WTC11 (cell line): ENCODE data around the gene KLHL13. TPM values are rescaled to one million over a fixed set of nuclear protein-coding genes. Genes with fewer than 3 reads are reported as not detected.

Experiments
- ATAC-seq: fragments of 200-7000 bp; cut with Tn5 transposase; 2 replicates; pipeline ENCODE4 v1.10.0; 2021; ENCODE audit warnings: mild to moderate bottlenecking, moderate library complexity
- CTCF ChIA-PET: fragments of 300-600 bp; sonication (Branson Sonifier 250); formaldehyde crosslinking; loops from one replicate; lab custom pipeline; 2021; ENCODE audit warnings: antibody characterized with exemption; lab: Charles Lee
- POLR2A ChIA-PET: fragments of 350-600 bp; sonication (Branson Sonifier 250); formaldehyde crosslinking; loops from one replicate; lab custom pipeline; 2021; ENCODE audit warnings: antibody characterized with exemption; lab: Charles Lee
- DNase-seq: peaks from one replicate; pipeline ENCODE4 v3.0.0; 2021; ENCODE audit warnings: low spot score
- H3K27ac Mint-ChIP-seq: 2 replicates; pipeline ENCODE4 v1.8.0; 2021; ENCODE audit warnings: mixed read lengths
- H3K27me3 Mint-ChIP-seq: 2 replicates; pipeline ENCODE4 v1.8.0; 2021; ENCODE audit warnings: low read depth, mild to moderate bottlenecking, moderate library complexity, mixed read lengths
- H3K36me3 Mint-ChIP-seq: 2 replicates; pipeline ENCODE4 v1.8.0; 2021; ENCODE audit warnings: mixed read lengths
- H3K4me1 Mint-ChIP-seq: 2 replicates; pipeline ENCODE4 v1.8.0; 2022; ENCODE audit warnings: mixed read lengths
- H3K4me3 Mint-ChIP-seq: 2 replicates; pipeline ENCODE4 v1.8.0; 2021; ENCODE audit warnings: mild to moderate bottlenecking, moderate library complexity, mixed read lengths
- H3K9me3 Mint-ChIP-seq: 2 replicates; pipeline ENCODE4 v1.8.0; 2021; ENCODE audit warnings: mixed read lengths
- ATF2 ChIP-seq: sonication (generic); formaldehyde crosslinking; IDR thresholded peaks from 2 replicates; pipeline ENCODE4 v1.8.1; 2022; ENCODE audit warnings: low read depth, missing genetic modification reagents, borderline replicate concordance
- ATF6 ChIP-seq: sonication (generic); formaldehyde crosslinking; IDR thresholded peaks from 2 replicates; pipeline ENCODE4 v1.8.1; 2023; ENCODE audit warnings: mild to moderate bottlenecking, missing genetic modification reagents
- CTCF ChIP-seq: fragments of 200-600 bp; IDR thresholded peaks from 2 replicates; pipeline ENCODE4 v1.8.0; 2022; ENCODE audit warnings: antibody characterized with exemption
- EMX1 ChIP-seq: fragments of 250-450 bp; sonication (Bioruptor Pico); IDR thresholded peaks from 2 replicates; pipeline ENCODE4 v1.8.0; 2021; ENCODE audit warnings: mild to moderate bottlenecking
- ETV6 ChIP-seq: sonication (generic); formaldehyde crosslinking; IDR thresholded peaks from 2 replicates; pipeline ENCODE4 v1.8.1; 2022; ENCODE audit warnings: mild to moderate bottlenecking, missing genetic modification reagents
- FOXP4 ChIP-seq: sonication (generic); formaldehyde crosslinking; IDR thresholded peaks from 2 replicates; pipeline ENCODE4 v1.8.0; 2022; ENCODE audit warnings: mild to moderate bottlenecking, missing genetic modification reagents
- GABPB1 ChIP-seq: sonication (generic); formaldehyde crosslinking; IDR thresholded peaks from 2 replicates; pipeline ENCODE4 v1.8.1; 2023; ENCODE audit warnings: mild to moderate bottlenecking, missing genetic modification reagents
- NFE2L1 ChIP-seq: sonication (generic); formaldehyde crosslinking; IDR thresholded peaks from 2 replicates; pipeline ENCODE4 v1.8.1; 2023; ENCODE audit warnings: missing genetic modification reagents
- OVOL2 ChIP-seq: fragments of 250-450 bp; sonication (Bioruptor Pico); IDR thresholded peaks from 2 replicates; pipeline ENCODE4 v1.9.0; 2021; ENCODE audit warnings: mild to moderate bottlenecking, borderline replicate concordance
- PRRX2 ChIP-seq: fragments of 250-450 bp; sonication (Bioruptor Pico); IDR thresholded peaks from 2 replicates; pipeline ENCODE4 v1.8.0; 2021; ENCODE audit warnings: mild to moderate bottlenecking
- ZNF317 ChIP-seq: sonication (generic); formaldehyde crosslinking; IDR thresholded peaks from 2 replicates; pipeline ENCODE4 v1.8.1; 2023; ENCODE audit warnings: low read depth, mild to moderate bottlenecking, moderate library complexity, missing genetic modification reagents, borderline replicate concordance
- ZNF423 ChIP-seq: fragments of 250-450 bp; sonication (Bioruptor Pico); IDR thresholded peaks from 2 replicates; pipeline ENCODE4 v2.1.2; 2022; ENCODE audit warnings: mild to moderate bottlenecking, moderate library complexity
- ZNF425 ChIP-seq: fragments of 250-450 bp; sonication (Bioruptor Pico); conservative IDR thresholded peaks from 2 replicates; pipeline ENCODE4 v1.9.0; 2021; ENCODE audit warnings: mild to moderate bottlenecking
- ZNF512 ChIP-seq: sonication (generic); formaldehyde crosslinking; IDR thresholded peaks from 2 replicates; pipeline ENCODE4 v1.8.1; 2022; ENCODE audit warnings: missing genetic modification reagents, borderline replicate concordance
- ZNF671 ChIP-seq: fragments of 250-450 bp; sonication (Bioruptor Pico); IDR thresholded peaks from 2 replicates; pipeline ENCODE4 v1.8.0; 2021; ENCODE audit warnings: mild to moderate bottlenecking
- total RNA-seq: library from RNA; stranded (reverse); gene quantifications from 3 replicates; pipeline ENCODE4 v1.2.3, GENCODE V29; 2021

KLHL13 gene
- total RNA-seq, 1 experiment from 2014 or later: 7.7 TPM

- TF ChIP-seq ATF2 (CRISPR knock-in tag) (no peak), PRRX2 (CRISPR knock-in tag) (no peak), FOXP4 (no peak)
- TF ChIP-seq, all 79 proteins: peak for 0
Measured at GRCh38 chrX:118156254-118156952, 39.8 kb upstream of the KLHL13 start (continued).

GRCh38 chrX:118153270-118153669, 36.7 kb upstream of the KLHL13 start:
- Mint-ChIP-seq H3K4me3 (no peak overlapping the region), H3K27ac (no peak overlapping the region), H3K4me1 (no peaks in the 10 kb centered on the region), H3K36me3 (no peaks in the 10 kb centered on the region), H3K9me3 (no peaks in the 10 kb centered on the region), H3K27me3 (no peaks in the 10 kb centered on the region; the same call in 1 of the 2 replicates)
- ChIA-PET CTCF (no interaction called here), POLR2A (no interaction called here)
- ATAC-seq (no peak), DNase-seq (no peak)
- TF ChIP-seq ATF6 (CRISPR knock-in tag) (no peak), CTCF (no peak), ZNF671 (no peak), NFE2L1 (no peak), ETV6 (CRISPR knock-in tag) (no peak), ZNF423 (CRISPR knock-in tag) (no peak), EMX1 (CRISPR knock-in tag) (no peak), ZNF425 (CRISPR knock-in tag) (no peak), ZNF317 (CRISPR knock-in tag) (no peak)

- H3K36me3 Mint-ChIP-seq: no peaks in the 10 kb centered on the region
- H3K27me3 Mint-ChIP-seq: no peaks in the 10 kb centered on the region; the same call in 1 of the 2 replicates
- ChIA-PET CTCF (no interaction called here), POLR2A (no interaction called here)
- no peak overlapping the region for H3K4me3 Mint-ChIP-seq
- no peak for DNase-seq
- H3K4me1 Mint-ChIP-seq: no peaks in the 10 kb centered on the region
- ATAC-seq: no peak
- no peak for TF ChIP-seq ZNF512 (CRISPR knock-in tag)
- TF ChIP-seq OVOL2 (CRISPR knock-in tag): no peak
- no peak for TF ChIP-seq ZNF671
- TF ChIP-seq FOXP4: no peak
- no peak for TF ChIP-seq GABPB1
- H3K27ac Mint-ChIP-seq: no peak overlapping the region
- H3K9me3 Mint-ChIP-seq: no peaks in the 10 kb centered on the region
Measured at GRCh38 chrX:118152721-118153120, 36.1 kb upstream of the KLHL13 start.
